Upper lobe of right lung (tissue), 1 donor: Measurements from ENCODE around the gene POU6F1. TPM values are rescaled to one million over a fixed set of nuclear protein-coding genes. Genes with fewer than 3 reads are reported as not detected.
"Not testable (repeated sequence)": the region's sequence is repeated elsewhere in the genome, so short reads cannot be mapped to it uniquely, and the experiment has no call there.

ENCODE experiments used
- ATAC-seq: fragments of 200-7000 bp; cut with Tn5 transposase; one replicate; pipeline ENCODE4 v1.9.1; 2020; ENCODE audit warnings: mild to moderate bottlenecking, moderate library complexity
- DNase-seq: peaks from one replicate; pipeline ENCODE4 v3.0.0-alpha.2; 2020
- H3K27ac ChIP-seq: fragments of 200-600 bp; one replicate; pipeline ENCODE4 v1.8.0; 2022
- H3K27me3 ChIP-seq: fragments of 200-600 bp; one replicate; pipeline ENCODE4 v1.8.0; 2022; ENCODE audit warnings: mild to moderate bottlenecking
- H3K36me3 ChIP-seq: fragments of 200-600 bp; one replicate; pipeline ENCODE4 v1.8.0; 2022
- H3K4me1 ChIP-seq: fragments of 200-600 bp; one replicate; pipeline ENCODE4 v1.8.0; 2022
- H3K4me3 ChIP-seq: fragments of 200-600 bp; one replicate; pipeline ENCODE4 v1.8.0; 2022; ENCODE audit warnings: mild to moderate bottlenecking
- H3K9me3 ChIP-seq: fragments of 200-600 bp; one replicate; pipeline ENCODE4 v1.8.0; 2022
- intact Hi-C: fragments of 100-400 bp; cut with DNase I; formaldehyde crosslinking; loops from one replicate; pipeline ENCODE4 v1.11.0; 2022
- total RNA-seq: library from RNA; stranded (reverse); fragmentation: NEBNext Ultra II Directional; extraction: Animal tissue kit (Norgen Biotek cat#: 25700); gene quantifications from one replicate; pipeline ENCODE4 v1.2.1, GENCODE V29; 2021
- TF ChIP-seq, protein P1 (sequence below): fragments of 200-600 bp; IDR thresholded peaks from one replicate; pipeline ENCODE4 v1.8.0; 2022; ENCODE audit warnings: antibody characterized with exemption
- donor health status: DM: no; HTN: yes; CAD: no; lungs with severe emphysema.

The POU6F1 gene
- total RNA-seq, 1 donor from 2014 or later = 19.0 TPM

- intact Hi-C loops = no loop called here
- Histone ChIP-seq H3K27ac (no peak overlapping the region), H3K36me3 (no peaks in the 10 kb centered on the region), H3K4me1 (no peaks in the 10 kb centered on the region), H3K27me3 (no peaks in the 10 kb centered on the region), H3K4me3 (no peak overlapping the region), H3K9me3 (no peaks in the 10 kb centered on the region)
- ATAC-seq (no peak), DNase-seq (no peak)
- TF ChIP-seq, protein P1, sequence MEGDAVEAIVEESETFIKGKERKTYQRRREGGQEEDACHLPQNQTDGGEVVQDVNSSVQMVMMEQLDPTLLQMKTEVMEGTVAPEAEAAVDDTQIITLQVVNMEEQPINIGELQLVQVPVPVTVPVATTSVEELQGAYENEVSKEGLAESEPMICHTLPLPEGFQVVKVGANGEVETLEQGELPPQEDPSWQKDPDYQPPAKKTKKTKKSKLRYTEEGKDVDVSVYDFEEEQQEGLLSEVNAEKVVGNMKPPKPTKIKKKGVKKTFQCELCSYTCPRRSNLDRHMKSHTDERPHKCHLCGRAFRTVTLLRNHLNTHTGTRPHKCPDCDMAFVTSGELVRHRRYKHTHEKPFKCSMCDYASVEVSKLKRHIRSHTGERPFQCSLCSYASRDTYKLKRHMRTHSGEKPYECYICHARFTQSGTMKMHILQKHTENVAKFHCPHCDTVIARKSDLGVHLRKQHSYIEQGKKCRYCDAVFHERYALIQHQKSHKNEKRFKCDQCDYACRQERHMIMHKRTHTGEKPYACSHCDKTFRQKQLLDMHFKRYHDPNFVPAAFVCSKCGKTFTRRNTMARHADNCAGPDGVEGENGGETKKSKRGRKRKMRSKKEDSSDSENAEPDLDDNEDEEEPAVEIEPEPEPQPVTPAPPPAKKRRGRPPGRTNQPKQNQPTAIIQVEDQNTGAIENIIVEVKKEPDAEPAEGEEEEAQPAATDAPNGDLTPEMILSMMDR = no peak
Measured at GRCh38 chr12:51225771-51226170, 7.9 kb upstream of the POU6F1 start.

- intact Hi-C loops = no loop called here
- TF ChIP-seq, protein P1 = no peak
- ATAC-seq = no peak
Measured at GRCh38 chr12:51225234-51225633, 7.4 kb upstream of the POU6F1 start.

DNA sequence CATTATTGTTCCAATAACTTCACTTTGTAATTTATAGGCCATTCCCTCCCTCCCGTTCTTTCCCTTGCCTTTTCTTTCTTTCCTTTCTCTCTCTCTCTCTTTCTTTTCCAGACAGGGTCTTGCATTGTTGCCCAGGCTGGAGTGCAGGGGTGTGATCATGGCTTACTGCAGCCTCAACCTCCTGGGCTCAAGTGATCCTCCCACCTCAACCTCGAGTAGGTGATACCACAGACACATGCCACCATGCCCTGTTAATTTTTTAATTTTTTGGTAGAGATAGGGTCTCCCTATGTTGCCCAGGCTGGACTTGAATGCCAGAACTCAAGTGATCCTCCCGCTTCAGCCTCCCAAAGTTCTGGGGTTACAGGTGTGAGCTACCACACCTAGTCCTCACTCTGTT is 6.8 kb upstream of the POU6F1 start:
- DNase-seq (no peak), ATAC-seq (no peak)
- Histone ChIP-seq H3K9me3 (no peaks in the 10 kb centered on the region), H3K27ac (no peak overlapping the region), H3K4me3 (no peak overlapping the region), H3K27me3 (no peaks in the 10 kb centered on the region), H3K4me1 (no peaks in the 10 kb centered on the region), H3K36me3 (no peaks in the 10 kb centered on the region)
- intact Hi-C loops = no loop called here
- TF ChIP-seq, protein P1 = no peak

More at GRCh38 chr12:51225234-51225633, 7.4 kb upstream of the POU6F1 start:
- no peak overlapping the region for H3K4me3 ChIP-seq
- no peaks in the 10 kb centered on the region for H3K9me3 ChIP-seq
- no peaks in the 10 kb centered on the region for H3K36me3 ChIP-seq
- no peaks in the 10 kb centered on the region for H3K27me3 ChIP-seq
- H3K27ac ChIP-seq = no peak overlapping the region
- H3K4me1 ChIP-seq = no peaks in the 10 kb centered on the region
- no peak for DNase-seq

DNA sequence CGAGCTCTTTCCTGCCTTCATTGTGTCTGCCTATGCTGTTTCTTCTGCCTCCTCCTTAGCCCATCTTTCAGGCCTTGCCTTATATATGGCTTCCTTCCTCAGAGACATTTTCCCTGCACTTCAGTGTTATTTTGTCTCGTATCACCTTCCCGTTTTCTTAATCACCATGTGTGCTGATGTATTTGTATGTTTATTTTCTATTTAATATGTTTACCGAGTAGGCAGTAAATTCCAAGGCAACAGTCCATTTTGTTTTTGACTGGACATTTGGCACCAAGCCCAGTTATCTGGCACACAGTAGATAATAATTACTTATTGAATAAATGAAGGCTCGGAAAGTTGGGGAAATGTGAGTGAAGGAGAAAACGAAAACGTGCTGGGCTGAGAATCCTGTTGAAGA is 4.6 kb upstream of the POU6F1 start:
- H3K9me3 ChIP-seq = no peaks in the 10 kb centered on the region
- ATAC-seq = no peak
- H3K4me1 ChIP-seq = peaks cover 8% of the 10 kb centered on the region
- peak overlapping the region; percentile 4 for H3K4me3 ChIP-seq
- intact Hi-C loops = no loop called here
- no peaks in the 10 kb centered on the region for H3K27me3 ChIP-seq
- H3K27ac ChIP-seq = no peak overlapping the region
- TF ChIP-seq, protein P1 = no peak
- H3K36me3 ChIP-seq = no peaks in the 10 kb centered on the region
- no peak for DNase-seq

DNA sequence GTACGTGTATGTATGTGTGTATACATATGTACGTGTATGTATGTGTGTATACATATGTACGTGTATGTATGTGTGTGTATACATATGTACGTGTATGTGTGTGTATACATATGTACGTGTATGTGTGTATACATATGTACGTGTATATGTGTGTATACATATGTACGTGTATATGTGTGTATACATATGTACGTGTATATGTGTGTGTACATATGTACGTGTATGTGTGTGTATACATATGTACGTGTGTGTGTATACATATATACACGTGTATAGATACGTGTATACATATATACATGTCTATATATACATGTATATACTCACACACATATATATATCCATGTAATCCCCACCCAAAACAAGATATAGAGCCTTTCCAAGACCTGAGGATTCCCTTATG is 2.0 kb upstream of the POU6F1 start:
- H3K36me3 ChIP-seq, H3K9me3 ChIP-seq, H3K4me3 ChIP-seq, DNase-seq, ATAC-seq, H3K27ac ChIP-seq, intact Hi-C loops, H3K27me3 ChIP-seq: not testable (repeated sequence)
- H3K4me1 ChIP-seq = peaks cover 15% of the 10 kb centered on the region

- DNase-seq (no peak), ATAC-seq (no peak)
- Histone ChIP-seq H3K27me3 (no peaks in the 10 kb centered on the region), H3K4me3 (peak overlapping the region; percentile 89), H3K4me1 (peaks cover 15% of the 10 kb centered on the region), H3K27ac (peak overlapping the region; percentile 97), H3K36me3 (no peaks in the 10 kb centered on the region), H3K9me3 (no peaks in the 10 kb centered on the region)
- intact Hi-C loops = no loop called here
- TF ChIP-seq, protein P1 = no peak
Measured at GRCh38 chr12:51219322-51219721, 1.5 kb upstream of the POU6F1 start.
